Parathyroid adenoma (tissue), 2 donors: ENCODE results near the gene ANKH.

Experiments used
- H2AFZ ChIP-seq: fragments of 300-600 bp; sonication (generic); one replicate; pipeline ENCODE4 v1.7.0; 2017; ENCODE audit warnings: antibody characterized with exemption, mild to moderate bottlenecking
- H3K27ac ChIP-seq: fragments of 300-600 bp; sonication (generic); one replicate; pipeline ENCODE4 v1.7.0; 2017
- H3K27me3 ChIP-seq: fragments of 300-600 bp; sonication (generic); one replicate; pipeline ENCODE4 v1.7.0; 2017; ENCODE audit warnings: low read length; ENCODE audit not compliant: control insufficient read depth, insufficient read depth
- H3K36me3 ChIP-seq: fragments of 300-600 bp; sonication (generic); one replicate; pipeline ENCODE4 v1.7.0; 2017; ENCODE audit warnings: low read length; ENCODE audit not compliant: control insufficient read depth, insufficient read depth
- H3K4me1 ChIP-seq: fragments of 300-600 bp; sonication (generic); one replicate; pipeline ENCODE4 v1.7.0; 2017; ENCODE audit warnings: control low read depth
- H3K4me2 ChIP-seq: fragments of 300-600 bp; sonication (generic); one replicate; pipeline ENCODE4 v1.7.0; 2017; ENCODE audit warnings: low read length
- H3K4me3 ChIP-seq: fragments of 300-600 bp; sonication (generic); one replicate; pipeline ENCODE4 v1.7.0; 2017; ENCODE audit warnings: low read depth, low read length
- H3K79me2 ChIP-seq: fragments of 300-600 bp; sonication (generic); one replicate; pipeline ENCODE4 v1.7.0; 2017; ENCODE audit warnings: control low read depth
- H3K9ac ChIP-seq: fragments of 300-600 bp; sonication (generic); one replicate; pipeline ENCODE4 v1.7.0; 2017; ENCODE audit warnings: mild to moderate bottlenecking
- H3K9me3 ChIP-seq: fragments of 300-600 bp; sonication (generic); one replicate; pipeline ENCODE4 v1.7.0; 2017; ENCODE audit warnings: low read length; ENCODE audit not compliant: control insufficient read depth
- TF ChIP-seq, protein P1 (sequence below): fragments of 300-600 bp; sonication (generic); IDR thresholded peaks from one replicate; pipeline ENCODE4 v1.7.0; 2017; ENCODE audit warnings: antibody characterized with exemption, mild to moderate bottlenecking
- donor health status: primary hyperparathyroidism.

Gene ANKH

DNA sequence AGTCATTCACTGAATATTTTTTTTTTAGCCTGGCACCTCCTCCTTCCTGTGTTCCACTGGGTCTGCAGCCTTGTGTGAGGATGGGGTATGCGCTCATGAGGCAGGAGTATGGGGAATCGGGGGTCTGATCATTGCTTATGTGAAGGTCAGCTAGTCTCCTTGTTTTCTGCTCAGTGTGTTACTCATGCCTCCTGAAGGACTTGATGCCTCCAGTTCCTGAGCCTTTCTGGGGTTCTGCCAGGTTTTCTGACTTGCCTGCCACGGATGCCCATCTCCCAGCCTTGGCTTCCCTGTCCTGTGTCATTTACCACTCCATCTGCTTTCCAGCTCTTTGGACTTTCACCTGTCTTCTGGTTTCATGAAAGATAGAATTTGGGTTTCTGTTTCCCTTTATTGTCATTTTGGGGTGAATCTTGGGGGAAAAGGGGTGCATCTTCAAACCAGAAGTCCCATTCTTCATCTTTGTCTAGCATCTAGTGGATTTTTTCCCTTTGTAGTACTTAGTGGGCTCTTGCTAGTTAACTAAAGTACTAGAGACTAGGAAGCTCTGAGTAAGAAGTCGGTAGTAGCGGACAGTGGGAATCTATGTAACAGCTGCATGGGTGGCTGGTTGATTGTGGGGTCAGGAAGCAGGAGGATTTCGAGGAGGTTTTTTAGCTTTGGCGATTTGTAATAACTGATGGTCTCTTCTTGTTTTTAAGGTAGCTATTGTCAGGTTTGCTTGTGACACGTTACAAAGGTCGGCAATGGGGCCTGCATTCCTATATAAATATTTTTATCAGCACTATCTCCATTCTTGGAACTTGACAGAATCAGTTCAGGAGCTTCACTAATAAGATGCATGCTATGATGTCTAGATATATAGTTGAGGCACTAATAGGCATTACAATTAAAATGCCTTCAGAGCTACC lies 198.8 kb downstream of the ANKH start:
- H3K79me2 ChIP-seq: peaks cover 20% of the 10 kb centered on the region
- no peak overlapping the region for H2AFZ ChIP-seq
- no peak overlapping the region for H3K27ac ChIP-seq
- TF ChIP-seq, protein P1, sequence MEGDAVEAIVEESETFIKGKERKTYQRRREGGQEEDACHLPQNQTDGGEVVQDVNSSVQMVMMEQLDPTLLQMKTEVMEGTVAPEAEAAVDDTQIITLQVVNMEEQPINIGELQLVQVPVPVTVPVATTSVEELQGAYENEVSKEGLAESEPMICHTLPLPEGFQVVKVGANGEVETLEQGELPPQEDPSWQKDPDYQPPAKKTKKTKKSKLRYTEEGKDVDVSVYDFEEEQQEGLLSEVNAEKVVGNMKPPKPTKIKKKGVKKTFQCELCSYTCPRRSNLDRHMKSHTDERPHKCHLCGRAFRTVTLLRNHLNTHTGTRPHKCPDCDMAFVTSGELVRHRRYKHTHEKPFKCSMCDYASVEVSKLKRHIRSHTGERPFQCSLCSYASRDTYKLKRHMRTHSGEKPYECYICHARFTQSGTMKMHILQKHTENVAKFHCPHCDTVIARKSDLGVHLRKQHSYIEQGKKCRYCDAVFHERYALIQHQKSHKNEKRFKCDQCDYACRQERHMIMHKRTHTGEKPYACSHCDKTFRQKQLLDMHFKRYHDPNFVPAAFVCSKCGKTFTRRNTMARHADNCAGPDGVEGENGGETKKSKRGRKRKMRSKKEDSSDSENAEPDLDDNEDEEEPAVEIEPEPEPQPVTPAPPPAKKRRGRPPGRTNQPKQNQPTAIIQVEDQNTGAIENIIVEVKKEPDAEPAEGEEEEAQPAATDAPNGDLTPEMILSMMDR: no peak
- H3K36me3 ChIP-seq: no peaks in the 10 kb centered on the region
- H3K4me1 ChIP-seq: no peaks in the 10 kb centered on the region
- H3K27me3 ChIP-seq: no peaks in the 10 kb centered on the region
- H3K9me3 ChIP-seq: no peaks in the 10 kb centered on the region
- no peak overlapping the region for H3K4me2 ChIP-seq
- H3K9ac ChIP-seq: no peak overlapping the region
- H3K4me3 ChIP-seq: no peak overlapping the region

DNA sequence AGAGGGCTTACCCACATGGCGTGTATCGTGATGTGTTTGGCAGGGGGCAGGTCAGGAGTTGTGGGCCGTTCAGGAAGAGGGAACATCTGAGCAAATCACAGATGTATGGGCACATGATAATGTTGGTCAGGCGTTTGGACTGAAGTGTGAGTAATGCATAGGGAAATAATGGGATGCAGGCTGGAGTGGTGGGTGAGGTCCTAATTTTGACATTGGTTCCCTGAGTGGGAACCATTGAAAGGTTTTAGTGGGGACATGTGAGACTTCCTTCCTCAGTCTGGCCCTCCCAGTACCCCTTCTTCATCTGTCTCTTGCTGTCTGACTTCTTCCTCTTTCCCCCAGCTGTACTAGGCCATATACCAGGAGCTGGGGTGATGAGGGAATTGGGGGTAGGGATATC lies 199.5 kb downstream of the ANKH start:
- H3K79me2 ChIP-seq: peaks cover 23% of the 10 kb centered on the region
- no peaks in the 10 kb centered on the region for H3K36me3 ChIP-seq
- H3K4me3 ChIP-seq: no peak overlapping the region
- no peak overlapping the region for H3K4me2 ChIP-seq
- no peak overlapping the region for H2AFZ ChIP-seq
- H3K4me1 ChIP-seq: no peaks in the 10 kb centered on the region
- H3K27ac ChIP-seq: no peak overlapping the region
- TF ChIP-seq, protein P1: no peak
- no peaks in the 10 kb centered on the region for H3K27me3 ChIP-seq
- H3K9me3 ChIP-seq: no peaks in the 10 kb centered on the region
- no peak overlapping the region for H3K9ac ChIP-seq

GRCh38 chr5:14671414-14671813 lies 200.2 kb downstream of the ANKH start:
- no peak overlapping the region for H3K4me3 ChIP-seq

GRCh38 chr5:14669975-14670374 lies 201.6 kb downstream of the ANKH start:
- no peak overlapping the region for H3K27ac ChIP-seq
- H3K9me3 ChIP-seq: no peaks in the 10 kb centered on the region
- no peak overlapping the region for H3K9ac ChIP-seq
- H3K4me3 ChIP-seq: no peak overlapping the region
- H3K27me3 ChIP-seq: no peaks in the 10 kb centered on the region
- no peak overlapping the region for H3K4me2 ChIP-seq
- peaks cover 38% of the 10 kb centered on the region for H3K79me2 ChIP-seq
- no peak overlapping the region for H2AFZ ChIP-seq
- peaks cover 9% of the 10 kb centered on the region for H3K4me1 ChIP-seq
- TF ChIP-seq, protein P1: no peak
- H3K36me3 ChIP-seq: no peaks in the 10 kb centered on the region

More at GRCh38 chr5:14671414-14671813, 200.2 kb downstream of the ANKH start:
- Histone ChIP-seq H3K36me3 (no peaks in the 10 kb centered on the region), H3K4me1 (no peaks in the 10 kb centered on the region), H3K9me3 (no peaks in the 10 kb centered on the region), H3K27ac (no peak overlapping the region), H3K27me3 (no peaks in the 10 kb centered on the region), H3K9ac (no peak overlapping the region), H3K79me2 (peaks cover 24% of the 10 kb centered on the region), H3K4me2 (no peak overlapping the region), H2AFZ (no peak overlapping the region)
- TF ChIP-seq, protein P1: no peak
